Measurements from ENCODE around the gene CDC25B.

DNA sequence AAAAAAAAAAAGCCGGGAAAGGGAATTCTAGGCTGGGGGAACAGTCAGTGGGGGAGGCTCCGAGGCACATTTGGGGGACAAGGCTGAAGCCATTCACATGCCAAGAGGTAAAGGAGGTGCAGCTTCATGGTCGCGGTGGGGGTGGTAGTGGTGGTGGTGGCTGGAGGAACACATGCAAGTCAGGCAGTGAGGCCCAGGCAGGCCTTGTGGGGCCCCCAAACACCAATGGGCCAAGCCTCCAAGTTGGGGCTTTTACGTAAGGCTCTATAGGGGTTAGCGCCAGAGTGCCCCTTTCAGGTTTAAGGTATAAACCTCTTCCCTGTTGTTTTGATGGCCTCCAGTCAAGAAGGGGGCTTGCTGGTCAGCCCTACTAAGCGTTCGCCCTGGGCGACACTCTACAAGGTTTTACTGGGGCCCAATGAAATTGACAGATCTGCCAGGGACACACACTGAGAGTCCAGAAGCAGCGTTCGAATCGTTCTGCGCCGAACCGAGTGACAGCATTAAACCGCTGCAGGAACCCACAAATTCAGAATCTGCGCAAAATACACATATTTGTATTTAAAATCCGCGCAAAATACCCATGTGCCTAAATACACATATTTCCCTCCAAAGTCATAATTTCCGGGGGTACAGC, 23.4 kb downstream of the CDC25B start:
- TF ChIP-seq, protein P1, sequence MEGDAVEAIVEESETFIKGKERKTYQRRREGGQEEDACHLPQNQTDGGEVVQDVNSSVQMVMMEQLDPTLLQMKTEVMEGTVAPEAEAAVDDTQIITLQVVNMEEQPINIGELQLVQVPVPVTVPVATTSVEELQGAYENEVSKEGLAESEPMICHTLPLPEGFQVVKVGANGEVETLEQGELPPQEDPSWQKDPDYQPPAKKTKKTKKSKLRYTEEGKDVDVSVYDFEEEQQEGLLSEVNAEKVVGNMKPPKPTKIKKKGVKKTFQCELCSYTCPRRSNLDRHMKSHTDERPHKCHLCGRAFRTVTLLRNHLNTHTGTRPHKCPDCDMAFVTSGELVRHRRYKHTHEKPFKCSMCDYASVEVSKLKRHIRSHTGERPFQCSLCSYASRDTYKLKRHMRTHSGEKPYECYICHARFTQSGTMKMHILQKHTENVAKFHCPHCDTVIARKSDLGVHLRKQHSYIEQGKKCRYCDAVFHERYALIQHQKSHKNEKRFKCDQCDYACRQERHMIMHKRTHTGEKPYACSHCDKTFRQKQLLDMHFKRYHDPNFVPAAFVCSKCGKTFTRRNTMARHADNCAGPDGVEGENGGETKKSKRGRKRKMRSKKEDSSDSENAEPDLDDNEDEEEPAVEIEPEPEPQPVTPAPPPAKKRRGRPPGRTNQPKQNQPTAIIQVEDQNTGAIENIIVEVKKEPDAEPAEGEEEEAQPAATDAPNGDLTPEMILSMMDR (IDR thresholded peaks at IDR 0.05; ENCODE audit: poor library complexity), result no peak
- TF ChIP-seq EZH2 (IDR thresholded peaks at IDR 0.05; ENCODE audit: borderline replicate concordance) (no peak), EZH2phosphoT487 (IDR thresholded peaks at IDR 0.05; ENCODE audit: low read depth, severe bottlenecking, unreplicated experiment) (no peak)
